Esophagus muscularis mucosa (tissue), 4 donors: ENCODE data around the gene TTLL4.

ENCODE experiments used
- EP300 ChIP-seq: sonication (generic); formaldehyde crosslinking; IDR thresholded peaks from one replicate; pipeline ENCODE4 v1.6.1; 2017; ENCODE audit warnings: antibody characterized with exemption
- POLR2A ChIP-seq: fragments of 450-650 bp; IDR thresholded peaks from one replicate; pipeline ENCODE4 v1.6.1; 2017; ENCODE audit warnings: antibody characterized with exemption, moderate library complexity, mild to moderate bottlenecking, low read depth
- POLR2AphosphoS5 ChIP-seq, 2 donors: sonication (generic); formaldehyde crosslinking; IDR thresholded peaks; one replicate each; pipeline ENCODE4 v1.6.1; 2017; ENCODE audit warnings: antibody characterized with exemption in 2 of 2
- TF ChIP-seq, protein P1 (sequence below), 3 experiments: fragments of 200-600 bp in 2 of 3; fragments of 450-650 bp in 1 of 3; sonication (generic) in 2 of 3; IDR thresholded peaks; one replicate each; pipeline ENCODE4 v1.5.1; 2017 to 2019; ENCODE audit warnings: antibody characterized with exemption in 3 of 3, mild to moderate bottlenecking in 2 of 3, moderate library complexity in 1 of 3

DNA sequence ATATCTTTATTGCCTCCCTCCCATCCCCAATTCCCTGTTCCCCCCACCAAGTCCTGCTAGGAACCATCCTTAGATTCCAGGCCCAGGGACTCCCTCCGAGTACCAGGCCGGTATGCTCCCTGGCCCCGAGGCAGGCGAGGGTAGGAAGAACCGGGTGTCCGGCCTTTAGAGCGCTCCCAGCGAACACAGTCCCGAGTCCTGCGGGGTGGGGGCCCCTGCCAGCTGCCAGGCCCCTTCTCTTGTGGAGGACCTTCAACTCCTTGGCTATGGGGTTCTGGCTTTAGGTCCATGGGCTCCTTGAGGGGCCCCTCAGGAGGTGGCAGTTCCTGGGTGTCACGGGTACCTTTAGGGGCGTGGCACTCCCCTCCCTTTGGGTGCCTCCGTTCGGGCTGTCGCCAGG, 46.7 kb upstream of the TTLL4 start:
- TF ChIP-seq, protein P1, sequence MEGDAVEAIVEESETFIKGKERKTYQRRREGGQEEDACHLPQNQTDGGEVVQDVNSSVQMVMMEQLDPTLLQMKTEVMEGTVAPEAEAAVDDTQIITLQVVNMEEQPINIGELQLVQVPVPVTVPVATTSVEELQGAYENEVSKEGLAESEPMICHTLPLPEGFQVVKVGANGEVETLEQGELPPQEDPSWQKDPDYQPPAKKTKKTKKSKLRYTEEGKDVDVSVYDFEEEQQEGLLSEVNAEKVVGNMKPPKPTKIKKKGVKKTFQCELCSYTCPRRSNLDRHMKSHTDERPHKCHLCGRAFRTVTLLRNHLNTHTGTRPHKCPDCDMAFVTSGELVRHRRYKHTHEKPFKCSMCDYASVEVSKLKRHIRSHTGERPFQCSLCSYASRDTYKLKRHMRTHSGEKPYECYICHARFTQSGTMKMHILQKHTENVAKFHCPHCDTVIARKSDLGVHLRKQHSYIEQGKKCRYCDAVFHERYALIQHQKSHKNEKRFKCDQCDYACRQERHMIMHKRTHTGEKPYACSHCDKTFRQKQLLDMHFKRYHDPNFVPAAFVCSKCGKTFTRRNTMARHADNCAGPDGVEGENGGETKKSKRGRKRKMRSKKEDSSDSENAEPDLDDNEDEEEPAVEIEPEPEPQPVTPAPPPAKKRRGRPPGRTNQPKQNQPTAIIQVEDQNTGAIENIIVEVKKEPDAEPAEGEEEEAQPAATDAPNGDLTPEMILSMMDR (IDR thresholded peaks at IDR 0.05), result no peak
- TF ChIP-seq POLR2A (no peak), EP300 (no peak), POLR2AphosphoS5 (IDR thresholded peaks at IDR 0.05) (no peak)
